ENCODE measurements around the gene NRAS.

- TF ChIP-seq POLR2A (IDR thresholded peaks at IDR 0.05) (no peak), CTCF (IDR thresholded peaks at IDR 0.05) (no peak)
Observed at GRCh38 chr1:114676115-114676514, 40.5 kb downstream of the NRAS start.

Measured in body of pancreas (tissue), 4 donors.